GM19324 (cell line): ENCODE measurements around the gene BAG5.

Source experiments
- ATAC-seq: cut with Tn5 transposase; IDR thresholded peaks from one replicate; pipeline ENCODE4 v1.9.1; 2021; ENCODE audit warnings: mild to moderate bottlenecking, moderate library complexity; ENCODE audit not compliant: unreplicated experiment, low FRiP score

Gene BAG5

DNA sequence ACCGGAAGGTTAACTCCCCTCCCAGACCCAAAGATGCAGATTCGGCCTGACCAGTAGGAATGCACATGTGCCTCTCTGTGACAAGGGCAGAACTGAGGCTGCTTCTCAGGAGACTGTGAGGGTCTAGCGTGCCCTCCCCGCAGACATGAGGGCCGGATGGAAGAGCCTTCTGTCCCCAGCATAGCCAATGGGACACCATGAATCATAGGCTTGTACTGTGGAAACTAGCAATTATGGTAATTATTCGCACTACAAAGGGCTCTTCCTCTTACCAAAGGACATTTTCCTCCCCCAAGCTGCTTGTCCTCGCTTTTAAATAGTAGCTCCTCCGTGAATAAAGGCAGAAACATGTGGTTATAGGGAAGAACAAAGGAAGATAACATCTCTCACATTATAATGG lies 6.5 kb upstream of the BAG5 start:
- no peak for ATAC-seq

- ATAC-seq = no peak
Measured at GRCh38 chr14:103563844-103564505, 1.5 kb upstream of the BAG5 start.

DNA sequence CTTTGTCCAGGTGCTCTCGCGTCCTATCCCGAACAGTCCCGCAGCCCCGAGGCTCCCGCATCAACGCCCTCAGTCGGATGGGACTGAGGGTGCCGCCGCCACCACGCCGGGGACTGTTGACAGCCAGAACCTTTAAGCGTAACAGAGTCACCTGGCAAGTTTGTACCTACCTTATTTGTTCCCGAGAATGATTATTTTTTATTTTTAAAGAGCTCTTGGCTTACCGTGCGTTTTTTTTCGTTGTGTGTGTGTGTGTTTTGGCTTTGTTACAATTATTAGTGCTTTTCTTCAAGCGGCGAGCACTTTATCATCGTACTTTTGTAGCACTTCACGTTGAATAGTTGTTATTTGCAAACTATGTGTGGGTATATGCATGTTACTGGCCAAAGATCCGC lies 766 bp upstream of the BAG5 start:
- no peak for ATAC-seq

DNA sequence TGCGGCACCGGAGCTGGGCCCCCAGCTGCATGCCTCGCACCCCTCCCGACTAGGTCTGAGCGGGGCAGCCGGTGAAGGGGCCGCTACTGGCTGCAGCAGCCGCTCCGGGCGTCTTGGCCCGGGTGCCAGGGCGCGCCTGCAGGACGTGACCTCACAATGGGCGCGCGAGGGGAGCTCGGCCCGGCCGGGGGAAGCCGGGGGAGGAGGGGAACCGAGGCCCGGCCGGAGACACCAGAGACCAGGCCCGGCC lies 353 bp downstream of the BAG5 start:
- ATAC-seq = peak; percentile 25

GRCh38 chr14:103561381-103562178 lies 877 bp downstream of the BAG5 start:
- no peak for ATAC-seq

DNA sequence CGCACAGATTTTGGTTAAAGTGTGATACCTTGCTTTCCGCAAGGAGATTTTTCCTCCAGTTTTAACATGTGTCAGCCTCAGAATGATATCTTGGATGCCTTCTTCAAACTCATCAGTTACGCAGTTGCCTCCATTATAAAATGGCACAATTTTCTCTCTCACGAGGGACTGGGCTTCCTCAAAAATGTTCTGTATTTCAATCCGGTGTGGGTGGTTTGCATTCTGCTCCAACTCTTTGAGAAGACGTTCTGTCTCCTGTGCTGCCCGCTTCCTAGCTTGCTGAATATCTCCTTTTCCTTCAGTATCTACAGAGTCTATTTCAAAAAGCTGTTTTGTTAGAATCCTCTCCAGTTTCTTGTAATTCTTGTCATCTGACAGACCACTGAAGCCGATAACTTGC lies 1.8 kb downstream of the BAG5 start:
- ATAC-seq = no peak

DNA sequence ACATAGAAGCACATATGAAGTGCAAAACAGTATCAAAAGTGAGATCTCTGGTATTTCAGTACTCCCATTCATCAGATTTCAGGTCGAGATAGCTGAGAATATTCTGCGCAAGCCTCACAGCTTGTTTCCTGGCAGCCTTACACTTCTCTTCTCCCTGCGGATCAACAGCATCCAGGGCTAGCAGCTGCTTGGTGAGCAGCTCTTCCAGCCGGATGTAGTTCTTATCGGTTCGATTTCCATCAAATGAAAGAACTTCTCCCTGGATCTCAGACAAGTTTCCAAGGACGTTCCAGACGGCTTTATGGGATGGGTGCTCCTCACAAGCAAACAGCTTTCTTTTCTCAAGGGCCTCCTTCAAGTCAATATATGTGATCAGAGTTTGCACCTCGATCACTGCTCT lies 2.7 kb downstream of the BAG5 start:
- no peak for ATAC-seq

DNA sequence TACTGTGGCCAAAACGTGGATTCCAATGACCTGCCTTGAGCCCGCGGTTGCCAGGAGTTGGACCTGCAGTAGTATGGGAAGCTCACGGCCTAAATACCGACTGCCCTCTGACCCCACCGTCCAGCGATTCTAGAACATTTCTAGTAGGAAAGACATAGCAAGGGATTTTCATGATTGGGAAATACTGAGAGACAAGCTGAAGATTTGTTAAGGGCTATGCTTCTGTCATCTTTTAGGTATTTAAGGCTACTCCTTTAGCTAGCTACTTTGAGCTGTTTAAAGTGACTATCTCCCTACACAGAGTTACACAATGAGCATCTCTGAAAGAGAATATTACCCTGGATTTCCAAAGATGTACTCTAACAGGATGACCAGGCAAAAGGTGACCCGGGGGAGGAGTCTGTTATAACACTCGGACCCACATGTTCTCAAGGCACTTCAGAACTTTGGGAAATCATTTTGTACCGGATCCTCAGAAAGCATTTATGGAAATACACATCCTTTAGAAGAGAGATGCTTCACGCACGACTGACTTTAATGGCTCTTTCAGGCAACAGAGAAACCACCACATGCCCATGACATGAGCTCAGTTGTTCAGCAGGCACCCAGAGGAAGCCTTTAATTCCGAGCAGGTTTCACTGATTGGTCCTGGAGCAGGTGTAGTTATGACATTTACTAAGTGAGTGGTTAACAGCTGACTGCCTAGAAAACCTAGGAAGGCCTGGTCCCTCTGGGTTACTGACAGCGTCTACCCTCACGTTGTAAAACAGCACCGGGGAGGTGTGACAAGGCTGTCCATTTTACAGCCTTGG lies 4.2 kb downstream of the BAG5 start:
- ATAC-seq = no peak

DNA sequence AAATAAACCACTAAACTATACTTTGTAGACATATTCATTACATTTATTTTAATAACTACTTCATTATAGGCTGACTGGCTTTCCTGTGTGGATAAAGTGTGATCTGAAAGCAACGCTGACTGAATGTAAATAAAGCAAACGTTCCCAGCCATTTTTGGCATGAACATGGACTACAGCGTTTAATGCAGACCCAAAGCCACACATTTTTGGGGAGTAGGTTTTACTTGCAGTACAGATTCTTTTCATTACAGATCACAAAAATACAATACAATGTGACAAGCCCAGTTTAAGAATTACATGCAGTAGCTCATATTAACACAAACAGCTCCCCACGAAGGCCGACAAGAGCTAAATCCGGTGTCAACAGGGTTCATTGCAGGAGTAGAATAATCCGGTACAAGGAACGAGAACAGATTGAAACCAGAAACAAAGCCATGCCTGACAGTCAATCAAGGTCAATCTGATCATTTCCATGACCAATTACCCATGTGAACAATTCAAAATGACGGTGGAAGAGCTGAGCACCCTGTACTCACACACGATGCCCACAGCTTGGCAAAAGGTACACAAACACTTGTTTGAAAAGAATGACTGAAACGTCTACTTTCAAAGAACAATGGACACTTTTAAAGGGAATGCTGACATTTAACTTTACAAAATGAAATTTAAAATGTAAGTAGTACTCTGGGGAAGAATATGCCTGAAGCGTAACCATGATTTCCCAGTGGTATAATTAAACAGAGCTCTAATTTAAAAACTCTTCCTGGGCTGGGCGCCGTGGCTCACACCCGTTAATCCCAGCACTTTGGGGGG lies 5.3 kb downstream of the BAG5 start:
- no peak for ATAC-seq

DNA sequence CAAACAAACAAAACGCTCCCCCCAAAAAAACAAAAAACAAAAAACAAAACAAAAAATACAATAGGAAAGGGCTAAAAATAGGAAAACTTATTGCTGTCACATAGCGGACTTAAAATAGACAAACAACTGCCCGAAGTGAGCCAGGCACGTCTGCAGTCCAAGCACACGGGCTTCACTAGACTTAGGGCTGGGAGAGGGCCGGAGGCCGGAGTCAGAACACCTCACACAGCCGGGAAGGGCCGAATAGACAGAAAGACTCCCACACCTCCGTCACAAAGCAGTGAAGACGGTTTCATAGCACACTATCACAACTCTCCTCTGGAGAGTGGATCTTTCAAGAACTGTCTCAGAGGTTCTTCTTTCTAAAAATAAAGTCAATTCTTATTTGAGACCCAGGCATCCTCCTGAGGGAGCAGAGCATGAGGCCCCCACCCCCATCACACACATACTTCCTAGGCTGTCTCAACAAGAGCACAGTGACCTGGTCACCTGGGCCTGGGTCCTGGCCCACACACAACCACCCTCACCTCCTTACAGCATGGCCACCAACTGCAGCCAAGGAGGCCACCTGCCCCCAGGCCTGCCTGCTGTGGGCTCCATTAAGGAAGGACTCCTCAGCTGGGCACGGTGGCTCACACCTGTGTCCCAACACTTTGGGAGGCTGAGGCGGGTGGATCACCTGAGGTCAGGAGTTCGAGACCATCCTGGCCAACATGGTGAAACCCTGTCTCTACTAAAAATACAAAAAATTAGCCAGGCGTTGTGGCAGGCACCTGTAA lies 6.7 kb downstream of the BAG5 start:
- ATAC-seq = no peak

DNA sequence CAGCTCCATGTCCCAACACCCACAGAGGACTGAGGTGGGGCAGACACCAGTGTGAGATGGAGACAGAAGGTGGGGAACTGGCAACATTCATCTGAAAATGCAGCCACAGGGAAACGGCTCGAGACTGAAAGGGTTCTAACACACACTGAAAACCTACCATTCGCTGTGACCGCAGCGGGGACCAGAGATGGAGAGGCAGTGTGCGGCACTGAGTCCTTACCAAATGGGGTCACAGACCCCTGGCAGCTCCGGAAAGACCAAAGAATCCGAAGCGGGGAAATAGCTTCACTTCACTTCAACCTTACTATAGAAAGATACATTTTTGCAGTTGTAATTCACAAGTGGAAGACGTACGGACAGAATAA lies 9.6 kb downstream of the BAG5 start:
- ATAC-seq = no peak

- no peak for ATAC-seq
Measured at GRCh38 chr14:103552011-103552845, 10.2 kb downstream of the BAG5 start.

- no peak for ATAC-seq
Measured at GRCh38 chr14:103551338-103551762, 11.1 kb downstream of the BAG5 start.

- no peak for ATAC-seq
Measured at GRCh38 chr14:103550451-103551337, 11.8 kb downstream of the BAG5 start.

DNA sequence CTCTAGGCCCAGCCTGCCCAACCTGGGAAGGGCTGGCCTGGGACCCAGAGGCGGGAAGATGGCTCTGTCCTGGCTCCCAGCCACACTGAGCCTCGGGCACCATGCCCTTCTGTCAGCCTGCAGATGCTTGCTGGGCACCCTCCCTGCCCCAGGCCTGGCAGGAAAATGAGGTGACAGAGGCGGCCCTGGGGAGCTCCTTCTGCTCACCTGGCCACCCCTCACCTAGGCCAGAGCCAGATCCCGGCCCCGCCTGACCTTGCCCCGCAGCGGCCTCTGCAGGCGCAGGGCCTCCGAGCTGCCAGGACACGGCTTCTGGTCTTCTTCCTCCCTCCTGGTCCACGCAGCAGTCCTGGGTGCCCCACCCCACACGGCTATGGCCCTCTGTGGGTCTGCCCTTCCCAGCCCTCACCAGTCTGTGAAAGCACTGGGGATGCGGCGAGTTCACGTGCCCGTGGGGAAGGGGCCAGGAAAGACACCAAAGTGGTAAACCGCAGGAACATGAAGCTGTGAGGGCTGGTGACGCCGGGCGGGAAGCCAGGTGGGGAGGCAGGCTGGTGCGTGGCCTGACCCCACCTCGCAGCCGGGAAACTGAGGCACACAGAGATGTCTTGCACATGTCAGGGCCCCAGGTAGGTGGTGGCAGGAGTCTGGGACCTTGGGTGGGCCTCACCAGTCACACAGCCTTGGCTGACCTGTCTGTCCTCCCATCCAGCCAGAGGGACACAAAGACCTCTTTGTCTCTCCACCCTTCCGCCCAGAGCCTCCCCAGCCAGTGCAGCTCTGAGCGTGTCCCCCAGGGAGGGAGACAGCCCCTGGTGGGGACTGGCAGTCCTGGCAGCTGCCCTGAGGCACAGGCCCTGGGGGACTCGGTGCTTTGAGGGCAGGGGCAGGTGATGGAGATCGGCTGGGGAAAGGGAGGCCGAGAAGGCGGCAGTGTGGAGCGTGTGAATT lies 12.8 kb downstream of the BAG5 start:
- ATAC-seq = no peak

DNA sequence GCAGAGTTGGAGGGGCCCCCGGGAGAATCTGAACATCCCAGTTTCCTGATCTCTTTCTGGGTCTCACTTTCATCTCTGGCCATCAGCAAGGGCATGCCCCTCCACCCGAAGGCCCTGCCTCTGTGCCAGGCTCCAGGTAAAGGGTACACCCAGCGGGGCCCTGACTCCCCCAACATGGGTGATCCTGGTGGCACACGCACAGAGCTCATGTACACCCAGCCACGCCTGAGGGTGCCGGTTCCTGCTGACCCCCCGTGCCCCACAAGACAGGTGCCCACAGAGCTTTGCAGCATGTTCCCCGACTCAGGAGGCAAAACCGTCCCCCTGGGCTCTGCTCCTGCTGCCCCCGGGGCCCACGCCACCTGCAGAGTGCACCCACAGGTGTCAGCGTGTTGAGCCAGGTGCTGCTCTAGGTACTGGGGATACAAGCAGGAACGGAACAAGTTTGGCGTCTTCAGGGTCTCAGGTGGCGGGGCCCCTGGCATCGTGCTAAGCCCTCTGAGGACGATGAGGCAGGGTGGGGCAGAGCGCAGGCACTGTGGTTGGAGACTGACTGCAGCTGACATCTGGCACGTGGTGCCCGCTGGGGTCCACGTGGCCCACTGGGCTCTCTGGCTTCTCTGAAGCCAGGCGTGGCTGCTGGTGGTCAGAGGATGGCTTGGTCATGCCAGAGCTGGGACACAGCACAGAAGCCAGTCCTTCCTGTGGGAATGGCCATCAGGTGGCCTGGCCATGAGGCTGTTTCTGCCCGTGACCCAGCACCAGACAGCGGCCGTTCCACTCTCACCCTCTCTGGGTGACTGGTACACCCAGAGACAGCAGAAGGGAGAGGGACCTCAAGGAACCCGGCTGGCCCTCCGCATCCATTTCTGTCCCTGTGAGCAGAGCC lies 13.8 kb downstream of the BAG5 start:
- ATAC-seq = no peak
